Spleen (tissue), 11 donors: ENCODE results near the gene OLR1. TPM values are rescaled to one million over a fixed set of nuclear protein-coding genes. Genes with fewer than 3 reads are reported as not detected.

Source experiments
- DNase-seq: peaks from one replicate; pipeline ENCODE4 v3.0.0-alpha.2; 2020
- H3K27ac ChIP-seq, 8 donors: fragments of 200-600 bp; sonication (generic) in 7 of 8; 1 replicate in 4 of 8; 2 replicates in 4 of 8; pipeline versions ENCODE4 v1.5.0 to v1.8.0; 2016 to 2021; ENCODE audit warnings: inconsistent platforms in 4 of 8, mild to moderate bottlenecking in 4 of 8, moderate library complexity in 1 of 8
- H3K27me3 ChIP-seq, 7 donors: fragments of 200-600 bp; sonication (generic) in 6 of 7; replicated peaks in 1 of 7; 1 replicate in 4 of 7; 2 replicates in 3 of 7; pipeline versions ENCODE4 v1.5.0 to v1.8.0; 2016 to 2021; ENCODE audit warnings: inconsistent platforms in 3 of 7, mild to moderate bottlenecking in 1 of 7
- H3K36me3 ChIP-seq, 6 donors: fragments of 200-600 bp; sonication (generic) in 5 of 6; 1 replicate in 4 of 6; 2 replicates in 2 of 6; pipeline versions ENCODE4 v1.5.0 to v1.8.0; 2016 to 2021; ENCODE audit warnings: inconsistent platforms in 2 of 6
- H3K4me1 ChIP-seq, 6 donors: fragments of 200-600 bp; sonication (generic) in 5 of 6; 1 replicate in 3 of 6; 2 replicates in 3 of 6; pipeline versions ENCODE4 v1.5.0 to v1.8.0; 2016 to 2021; ENCODE audit warnings: inconsistent platforms in 3 of 6
- H3K4me3 ChIP-seq, 8 donors: fragments of 200-600 bp; sonication (generic) in 7 of 8; 1 replicate in 4 of 8; 2 replicates in 4 of 8; pipeline versions ENCODE4 v1.5.0 to v1.8.0; 2016 to 2021; ENCODE audit warnings: inconsistent platforms in 4 of 8, mild to moderate bottlenecking in 4 of 8, moderate library complexity in 2 of 8
- H3K9me3 ChIP-seq, 8 donors: fragments of 200-600 bp; sonication (generic) in 7 of 8; 1 replicate in 4 of 8; 2 replicates in 4 of 8; pipeline versions ENCODE4 v1.5.0 to v1.8.0; 2016 to 2021; ENCODE audit warnings: inconsistent platforms in 4 of 8
- POLR2A ChIP-seq, 3 donors: fragments of 450-650 bp; IDR thresholded peaks; one replicate each; pipeline ENCODE4 v1.5.1; 2017; ENCODE audit warnings: antibody characterized with exemption in 3 of 3, mild to moderate bottlenecking in 1 of 3
- POLR2AphosphoS5 ChIP-seq, 3 donors: sonication (generic); formaldehyde crosslinking; IDR thresholded peaks; one replicate each; pipeline ENCODE4 v1.5.1; 2017; ENCODE audit warnings: antibody characterized with exemption in 3 of 3
- WGBS, 5 donors: extraction: QIAGEN DNeasy Blood & Tissue Kit in 3 of 5; methylation state at CpG; one replicate each; pipeline versions ENCODE4 v1.1.5 to v1.1.7; 2013 to 2018; 5-methylcytosine and 5-hydroxymethylcytosine counted together
- intact Hi-C: fragments of 100-400 bp; cut with DNase I; formaldehyde crosslinking; loops from one replicate; pipeline ENCODE4 v1.15.0; 2023; ENCODE audit warnings: low total_unique reads
- polyA plus RNA-seq, 3 donors: library from polyadenylated mRNA; stranded (reverse); fragments of 200-250 nt; gene quantifications; one replicate each; pipeline ENCODE4 v1.2.1, GENCODE V29; 2013
- total RNA-seq, 7 donors: library from RNA; depleted of rRNA in 3 of 7; stranded (reverse); fragments of >200 nt in 3 of 7; fragmentation: NEBNext Ultra II Directional in 4 of 7; extraction: Animal tissue kit (Norgen Biotek cat#: 25700) in 4 of 7; gene quantifications; one replicate each; pipeline versions ENCODE4 v1.1.0 to v1.2.1, GENCODE V29; 2016 to 2021
- TF ChIP-seq, protein P1 (sequence below), 11 experiments: fragments of 200-600 bp in 7 of 11; fragments of 450-650 bp in 4 of 11; sonication (generic) in 4 of 11; IDR thresholded peaks in 8 of 11; conservative IDR thresholded peaks in 3 of 11; 1 replicate in 7 of 11; 2 replicates in 4 of 11; pipeline versions ENCODE4 v1.4.0 to v1.8.0; 2016 to 2021; ENCODE audit warnings: antibody characterized with exemption in 11 of 11, inconsistent platforms in 4 of 11, mild to moderate bottlenecking in 1 of 11
- donor health status: healthy with polysubstance abuse.
- donor health status: DM: no; HTN: no; CAD: no; lungs with moderate emphysema.
- donor health status: DM: no; HTN: no; CAD: no.
- donor health status: Bipolar disorder and iron deficiency.
- donor health status: healthy.
- donor health status: DM: no; HTN: no; CAD: no.
- donor health status: DM: yes; HTN: yes; CAD: no.

The OLR1 gene
- total and polyA plus RNA-seq, 10 donors: 0.09 to 10.5 (median 1.2) TPM; not detected in 3

DNA sequence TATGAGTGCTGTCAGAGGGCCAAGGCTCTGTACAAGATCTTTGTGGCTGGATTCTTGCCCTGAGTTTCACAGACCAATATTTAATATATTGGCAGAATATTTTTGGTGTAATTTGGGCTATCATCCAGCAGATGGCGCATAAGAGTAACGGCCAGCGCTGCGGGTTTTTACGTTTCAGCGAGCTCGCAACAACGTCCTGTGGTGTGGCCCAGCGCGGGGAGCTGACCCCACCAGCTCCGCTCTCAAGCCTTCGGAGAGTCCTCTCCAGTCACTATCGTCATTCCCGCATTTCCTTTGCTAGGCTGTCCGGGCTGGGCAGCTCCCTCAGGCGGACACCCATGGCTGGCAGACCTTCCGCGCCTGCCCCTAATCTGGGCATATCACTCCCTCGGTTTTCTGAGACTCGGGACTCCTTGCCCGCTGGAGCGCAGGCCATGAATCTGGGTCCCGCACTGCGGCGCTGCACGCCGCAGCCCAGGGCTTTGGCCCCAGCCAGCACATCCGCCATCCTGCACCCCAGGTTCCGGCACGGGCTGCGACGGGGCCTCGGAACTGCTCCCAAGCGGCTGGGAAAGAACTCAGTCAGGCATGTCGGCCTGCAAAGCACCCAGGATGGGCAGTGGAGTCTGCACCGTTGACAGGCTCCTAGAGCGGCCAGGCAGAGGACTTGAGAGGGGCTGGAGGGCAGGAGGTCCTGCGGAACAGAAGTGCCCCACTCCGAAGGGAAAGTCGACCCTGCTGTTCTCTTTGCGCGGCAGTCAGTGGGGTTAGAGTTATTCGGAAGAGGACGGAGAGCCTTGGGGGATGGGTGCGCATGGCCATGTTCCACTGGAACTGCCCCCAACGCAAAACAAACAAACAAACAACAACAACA is 18.4 kb downstream of the OLR1 start:
- WGBS, 5 donors: 1 to 3% (median 3%) methylated on average over 28 to 46 of the region's 46 CpGs
- TF ChIP-seq, protein P1, sequence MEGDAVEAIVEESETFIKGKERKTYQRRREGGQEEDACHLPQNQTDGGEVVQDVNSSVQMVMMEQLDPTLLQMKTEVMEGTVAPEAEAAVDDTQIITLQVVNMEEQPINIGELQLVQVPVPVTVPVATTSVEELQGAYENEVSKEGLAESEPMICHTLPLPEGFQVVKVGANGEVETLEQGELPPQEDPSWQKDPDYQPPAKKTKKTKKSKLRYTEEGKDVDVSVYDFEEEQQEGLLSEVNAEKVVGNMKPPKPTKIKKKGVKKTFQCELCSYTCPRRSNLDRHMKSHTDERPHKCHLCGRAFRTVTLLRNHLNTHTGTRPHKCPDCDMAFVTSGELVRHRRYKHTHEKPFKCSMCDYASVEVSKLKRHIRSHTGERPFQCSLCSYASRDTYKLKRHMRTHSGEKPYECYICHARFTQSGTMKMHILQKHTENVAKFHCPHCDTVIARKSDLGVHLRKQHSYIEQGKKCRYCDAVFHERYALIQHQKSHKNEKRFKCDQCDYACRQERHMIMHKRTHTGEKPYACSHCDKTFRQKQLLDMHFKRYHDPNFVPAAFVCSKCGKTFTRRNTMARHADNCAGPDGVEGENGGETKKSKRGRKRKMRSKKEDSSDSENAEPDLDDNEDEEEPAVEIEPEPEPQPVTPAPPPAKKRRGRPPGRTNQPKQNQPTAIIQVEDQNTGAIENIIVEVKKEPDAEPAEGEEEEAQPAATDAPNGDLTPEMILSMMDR (IDR thresholded peaks at IDR 0.05 in 8 of 11, conservative IDR thresholded peaks at IDR 0.05 in 3 of 11): peak; percentile 44 to 86 (median 78)
- TF ChIP-seq POLR2AphosphoS5 (IDR thresholded peaks at IDR 0.05) (peak; percentile 45 to 67 (median 65)), POLR2A (IDR thresholded peaks at IDR 0.05) (no peak)
- Histone ChIP-seq H3K4me3 (peak overlapping the region; percentile 48 to 70 (median 64)), H3K4me1 (peaks cover 4 to 23% (median 16%) of the 10 kb centered on the region in 6 donors), H3K9me3 (no peaks in the 10 kb centered on the region), H3K36me3 (no peaks in the 10 kb centered on the region), H3K27me3 (peaks cover 0 to 19% (median 0%) of the 10 kb centered on the region in 7 donors), H3K27ac (peak overlapping the region; percentile 24 to 86 (median 71))
- DNase-seq: peak; percentile 91
- intact Hi-C loops: loop anchor here (2.0 kb wide), 1 partner anchor 37 kb away; no protein-coding TSS in a partner anchor

DNA sequence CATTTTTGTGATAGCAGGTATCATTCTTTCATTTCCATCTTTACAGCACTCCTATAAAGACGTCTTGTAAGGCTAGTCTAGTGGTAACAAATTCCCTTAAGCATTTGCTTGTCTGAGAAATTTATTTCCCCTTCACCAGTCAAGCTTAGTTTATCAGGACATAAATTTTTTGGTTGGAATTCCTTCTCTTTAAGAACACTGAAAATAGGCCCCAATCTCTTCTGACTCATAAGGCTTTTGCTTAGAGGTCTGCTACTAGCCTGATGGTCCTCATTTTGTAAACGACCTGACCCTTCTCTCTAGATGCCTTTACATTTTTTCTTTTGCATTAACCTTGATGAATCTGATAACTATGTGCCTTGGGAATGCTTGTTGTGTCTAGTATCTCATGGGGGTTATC is 20.3 kb downstream of the OLR1 start:
- Histone ChIP-seq H3K4me1 (peaks cover 4 to 19% (median 16%) of the 10 kb centered on the region in 6 donors), H3K9me3 (peaks cover 0 to 4% (median 0%) of the 10 kb centered on the region in 8 donors), H3K27me3 (peaks cover 0 to 19% (median 0%) of the 10 kb centered on the region in 7 donors), H3K27ac (no peak overlapping the region), H3K4me3 (no peak overlapping the region), H3K36me3 (no peaks in the 10 kb centered on the region)
- no peak for TF ChIP-seq POLR2AphosphoS5 (IDR thresholded peaks at IDR 0.05)
- no peak for TF ChIP-seq POLR2A (IDR thresholded peaks at IDR 0.05)
- TF ChIP-seq, protein P1 (IDR thresholded peaks at IDR 0.05 in 8 of 11, conservative IDR thresholded peaks at IDR 0.05 in 3 of 11): no peak
- WGBS, 5 donors: 65 to 90% (median 79%) methylated on average over 2 of the region's 2 CpGs
- intact Hi-C loops: loop anchor here (2.0 kb wide), 1 partner anchor 39 kb away; no protein-coding TSS in a partner anchor
- DNase-seq: no peak

DNA sequence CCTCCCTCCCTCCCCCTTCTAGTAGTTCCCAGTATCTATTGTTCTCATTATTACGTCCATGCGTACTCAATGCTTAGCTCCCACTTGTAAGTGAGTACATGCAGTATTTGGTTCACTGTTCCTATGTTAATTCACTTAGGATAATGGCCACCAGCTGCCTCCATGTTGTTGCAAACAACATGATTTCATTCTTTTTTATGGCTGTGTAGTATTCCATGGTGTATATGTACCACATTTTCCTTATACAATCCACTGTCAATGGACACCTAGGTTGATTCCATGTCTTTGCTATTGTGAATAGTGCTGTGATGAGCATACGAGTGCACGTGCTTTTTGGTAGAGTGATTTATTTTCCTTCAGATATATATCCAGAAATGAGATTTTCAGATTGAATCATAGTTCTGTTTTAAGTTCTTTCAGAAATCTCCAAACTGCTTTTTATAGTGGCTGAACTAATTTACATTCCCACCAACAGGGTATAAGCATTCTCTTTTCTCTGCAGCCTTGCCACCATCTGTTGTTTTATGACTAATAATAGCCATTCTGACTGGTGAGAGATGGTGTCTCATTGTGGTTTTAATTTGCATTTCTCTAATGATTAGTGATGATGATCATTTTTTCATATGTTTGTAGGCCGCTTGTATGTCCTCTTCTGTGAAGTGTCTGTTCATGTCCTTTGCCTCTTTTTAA is 24.1 kb downstream of the OLR1 start:
- Histone ChIP-seq H3K4me3 (no peak overlapping the region), H3K4me1 (peaks cover under 1 to 4% (median 3%) of the 10 kb centered on the region in 6 donors), H3K9me3 (peaks cover 0 to 4% (median 0%) of the 10 kb centered on the region in 8 donors), H3K27me3 (peaks cover 0 to 4% (median 0%) of the 10 kb centered on the region in 7 donors), H3K27ac (no peak overlapping the region), H3K36me3 (no peaks in the 10 kb centered on the region)
- WGBS, 5 donors: 74 to 86% (median 77%) methylated on average over 5 of the region's 5 CpGs
- TF ChIP-seq, protein P1 (IDR thresholded peaks at IDR 0.05 in 8 of 11, conservative IDR thresholded peaks at IDR 0.05 in 3 of 11): no peak
- TF ChIP-seq POLR2AphosphoS5 (IDR thresholded peaks at IDR 0.05) (no peak), POLR2A (IDR thresholded peaks at IDR 0.05) (no peak)
- intact Hi-C loops: no loop called here
- no peak for DNase-seq
